ENCODE data around the gene OVCA2. TPM values are rescaled to one million over a fixed set of nuclear protein-coding genes. Genes with fewer than 3 reads are reported as not detected.

The OVCA2 gene
- total RNA-seq, 2 donors from 2014 or later = 28.4 to 35.2 TPM

- Mint-ChIP-seq H3K27me3 (no peaks in the 10 kb centered on the region), H3K4me1 (peaks cover 16% of the 10 kb centered on the region), H3K27ac (no peak overlapping the region), H3K4me3 (no peak overlapping the region), H3K36me3 (ENCODE audit: low read depth) (peaks cover 21% of the 10 kb centered on the region)
- H3K9me3 ChIP-seq (ENCODE audit: control insufficient read depth, low read length, poor library complexity, severe bottlenecking) = no peaks in the 10 kb centered on the region
- ATAC-seq (no peak), DNase-seq (no peak)
These were observed 33.7 kb downstream of the OVCA2 start for GRCh38 chr17:2075336-2076086.

DNA sequence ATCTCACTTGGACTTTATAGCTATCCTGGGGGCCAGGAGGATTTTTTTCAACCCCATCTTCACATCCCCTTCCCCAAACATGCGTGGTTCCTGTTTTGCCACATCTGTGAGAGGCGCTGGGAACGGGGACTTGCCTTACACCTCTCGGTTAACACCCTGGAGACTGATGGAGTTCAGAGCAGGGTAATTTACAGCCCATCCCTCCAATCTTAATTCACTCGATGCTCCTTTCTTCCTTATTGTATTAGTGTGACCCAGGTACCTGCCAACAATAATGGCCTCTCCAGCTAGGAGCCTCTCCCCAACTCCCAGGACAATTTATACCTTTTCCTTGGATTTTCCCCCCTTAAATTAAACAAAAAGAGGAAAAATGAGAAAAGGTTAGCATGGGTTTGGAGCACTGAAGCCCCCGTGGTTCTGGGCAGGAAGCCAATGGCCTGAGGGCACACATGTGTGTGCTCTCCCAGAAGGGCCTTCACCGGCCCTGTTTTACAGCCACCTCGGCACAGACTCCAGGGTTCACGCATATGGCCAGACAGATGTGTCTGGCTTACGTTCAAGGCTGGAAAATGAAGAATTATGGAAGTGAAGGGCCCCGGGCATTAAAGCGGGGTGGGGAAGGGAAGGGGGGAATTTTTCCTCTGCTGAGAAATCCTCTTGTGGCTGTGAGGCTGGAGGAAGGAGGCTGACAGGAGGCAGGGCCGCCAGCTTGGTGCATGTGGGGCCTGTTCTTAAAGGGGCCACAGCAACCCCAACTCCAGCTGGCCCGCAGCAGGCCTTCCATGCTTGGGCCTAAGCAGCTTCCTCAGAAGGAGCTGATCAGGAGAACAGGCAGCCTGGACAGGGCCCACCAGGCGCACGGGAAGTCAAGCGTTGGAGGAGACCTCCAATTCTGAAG lies 34.5 kb downstream of the OVCA2 start:
- DNase-seq (no peak), ATAC-seq (no peak)
- H3K27ac Mint-ChIP-seq = no peak overlapping the region
- no peaks in the 10 kb centered on the region for H3K27me3 Mint-ChIP-seq
- H3K4me1 Mint-ChIP-seq = peaks cover 8% of the 10 kb centered on the region
- H3K36me3 Mint-ChIP-seq (ENCODE audit: low read depth) = peaks cover 21% of the 10 kb centered on the region
- no peak overlapping the region for H3K4me3 Mint-ChIP-seq
- H3K9me3 ChIP-seq (ENCODE audit: control insufficient read depth, low read length, poor library complexity, severe bottlenecking) = no peaks in the 10 kb centered on the region

GRCh38 chr17:2077040-2077439 lies 35.2 kb downstream of the OVCA2 start:
- Mint-ChIP-seq H3K4me3 (no peak overlapping the region), H3K27ac (no peak overlapping the region), H3K36me3 (ENCODE audit: low read depth) (peaks cover 22% of the 10 kb centered on the region), H3K4me1 (peaks cover 8% of the 10 kb centered on the region), H3K27me3 (no peaks in the 10 kb centered on the region)
- DNase-seq (no peak), ATAC-seq (no peak)
- H3K9me3 ChIP-seq (ENCODE audit: control insufficient read depth, low read length, poor library complexity, severe bottlenecking) = no peaks in the 10 kb centered on the region

DNA sequence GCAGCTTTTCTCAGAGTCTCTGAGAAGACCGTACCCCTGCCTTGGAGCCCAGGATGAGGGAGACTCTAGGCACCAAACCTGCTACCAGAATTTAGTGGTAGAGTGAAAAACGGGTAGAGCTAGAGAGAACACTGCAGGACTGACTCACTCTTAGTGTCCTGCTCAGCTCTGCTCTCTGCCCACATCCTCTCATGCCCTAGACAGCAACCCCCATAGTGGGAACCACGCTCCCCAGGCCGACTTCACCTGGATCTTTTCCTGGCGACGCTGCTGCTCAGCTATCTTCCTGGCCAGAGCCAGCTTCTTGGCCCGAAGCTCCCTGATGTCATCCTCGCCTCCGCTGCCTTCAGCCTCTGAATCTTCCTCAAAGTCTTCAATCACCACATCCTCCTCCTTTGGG lies 39.7 kb downstream of the OVCA2 start:
- Mint-ChIP-seq H3K27ac (peak overlapping the region; percentile 86), H3K4me1 (peaks cover 16% of the 10 kb centered on the region), H3K4me3 (no peak overlapping the region), H3K27me3 (no peaks in the 10 kb centered on the region), H3K36me3 (ENCODE audit: low read depth) (peaks cover 26% of the 10 kb centered on the region)
- no peak for ATAC-seq
- H3K9me3 ChIP-seq (ENCODE audit: control insufficient read depth, low read length, poor library complexity, severe bottlenecking) = no peaks in the 10 kb centered on the region
- DNase-seq = no peak

GRCh38 chr17:2082003-2082781 lies 40.4 kb downstream of the OVCA2 start:
- Mint-ChIP-seq H3K4me3 (no peak overlapping the region), H3K4me1 (peaks cover 22% of the 10 kb centered on the region), H3K27ac (peak overlapping the region; percentile 86), H3K27me3 (no peaks in the 10 kb centered on the region), H3K36me3 (ENCODE audit: low read depth) (peaks cover 24% of the 10 kb centered on the region)
- DNase-seq (no peak), ATAC-seq (no peak)
- H3K9me3 ChIP-seq (ENCODE audit: control insufficient read depth, low read length, poor library complexity, severe bottlenecking) = no peaks in the 10 kb centered on the region

GRCh38 chr17:2083613-2084035 lies 41.8 kb downstream of the OVCA2 start:
- H3K9me3 ChIP-seq (ENCODE audit: control insufficient read depth, low read length, poor library complexity, severe bottlenecking) = no peaks in the 10 kb centered on the region
- Mint-ChIP-seq H3K27ac (peak overlapping the region; percentile 74), H3K36me3 (ENCODE audit: low read depth) (peaks cover 22% of the 10 kb centered on the region), H3K4me3 (no peak overlapping the region), H3K27me3 (no peaks in the 10 kb centered on the region), H3K4me1 (peaks cover 35% of the 10 kb centered on the region)
- ATAC-seq (peak; percentile 26), DNase-seq (no peak)

GRCh38 chr17:2084036-2084765 lies 42.4 kb downstream of the OVCA2 start:
- Mint-ChIP-seq H3K4me1 (peaks cover 38% of the 10 kb centered on the region), H3K36me3 (ENCODE audit: low read depth) (peaks cover 18% of the 10 kb centered on the region)

DNA sequence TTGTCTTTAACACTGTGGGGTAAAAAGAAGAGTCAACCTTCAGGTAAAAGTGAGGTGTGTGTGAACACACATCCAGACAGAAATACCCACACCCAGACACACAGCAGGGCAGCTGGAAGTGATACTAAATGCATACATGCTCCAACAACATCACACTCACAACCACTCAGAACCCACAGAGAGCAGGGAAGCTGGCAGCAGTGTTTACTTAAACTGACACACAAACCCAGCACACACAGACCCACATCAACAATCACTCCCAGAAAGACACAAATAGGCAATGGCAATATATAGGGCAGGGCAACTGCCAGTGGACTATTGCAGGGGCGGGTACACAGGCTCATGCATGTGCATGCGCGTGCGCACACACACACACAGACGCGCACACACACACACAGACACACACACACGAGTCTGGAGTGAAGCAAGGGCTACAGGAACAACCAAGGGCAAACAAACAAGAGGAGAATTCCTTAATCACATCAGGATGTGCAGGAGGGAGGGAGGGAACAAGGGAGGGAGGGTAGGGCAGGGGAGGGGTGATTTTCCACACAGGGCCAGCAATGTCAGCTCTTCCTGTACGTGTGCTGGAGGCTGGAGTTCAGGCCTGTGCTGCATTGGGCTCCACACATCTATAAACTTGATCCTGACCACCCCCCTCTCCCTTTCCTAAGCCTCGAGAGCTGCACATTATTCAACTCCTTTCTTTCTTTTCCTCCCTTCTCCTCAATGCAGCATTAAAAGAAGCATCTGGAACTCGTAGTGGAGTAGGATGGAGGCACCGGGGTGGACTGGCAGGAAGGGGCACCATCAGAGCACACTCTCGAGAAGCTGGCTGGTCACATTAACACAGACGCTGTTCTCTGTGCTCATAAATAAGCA lies 43.2 kb downstream of the OVCA2 start:
- Mint-ChIP-seq H3K36me3 (ENCODE audit: low read depth) (peaks cover 16% of the 10 kb centered on the region), H3K27ac (no peak overlapping the region), H3K4me3 (peak overlapping the region; percentile 9), H3K27me3 (no peaks in the 10 kb centered on the region), H3K4me1 (peaks cover 46% of the 10 kb centered on the region)
- DNase-seq = no peak
- ATAC-seq = no peak
- no peaks in the 10 kb centered on the region for H3K9me3 ChIP-seq (ENCODE audit: control insufficient read depth, low read length, poor library complexity, severe bottlenecking)

More at GRCh38 chr17:2084036-2084765, 42.4 kb downstream of the OVCA2 start:
- Mint-ChIP-seq H3K27me3 (no peaks in the 10 kb centered on the region), H3K27ac (peak overlapping the region; percentile 74), H3K4me3 (no peak overlapping the region)
- ATAC-seq (no peak), DNase-seq (no peak)
- no peaks in the 10 kb centered on the region for H3K9me3 ChIP-seq (ENCODE audit: control insufficient read depth, low read length, poor library complexity, severe bottlenecking)

- H3K4me1 Mint-ChIP-seq = peaks cover 49% of the 10 kb centered on the region
- ATAC-seq = no peak
These were observed 43.8 kb downstream of the OVCA2 start for GRCh38 chr17:2085648-2085949.

GRCh38 chr17:2086306-2086705 lies 44.5 kb downstream of the OVCA2 start:
- no peaks in the 10 kb centered on the region for H3K9me3 ChIP-seq (ENCODE audit: control insufficient read depth, low read length, poor library complexity, severe bottlenecking)
- Mint-ChIP-seq H3K4me3 (no peak overlapping the region), H3K36me3 (ENCODE audit: low read depth) (peaks cover 16% of the 10 kb centered on the region), H3K27ac (peak overlapping the region; percentile 99), H3K4me1 (peaks cover 53% of the 10 kb centered on the region), H3K27me3 (no peaks in the 10 kb centered on the region)
- ATAC-seq = no peak
- DNase-seq = no peak

More at GRCh38 chr17:2085648-2085949, 43.8 kb downstream of the OVCA2 start:
- DNase-seq = no peak
- no peaks in the 10 kb centered on the region for H3K9me3 ChIP-seq (ENCODE audit: control insufficient read depth, low read length, poor library complexity, severe bottlenecking)
- Mint-ChIP-seq H3K27me3 (no peaks in the 10 kb centered on the region), H3K27ac (no peak overlapping the region), H3K4me3 (no peak overlapping the region), H3K36me3 (ENCODE audit: low read depth) (peaks cover 16% of the 10 kb centered on the region)

- H3K36me3 Mint-ChIP-seq (ENCODE audit: low read depth) = peaks cover 12% of the 10 kb centered on the region
- no peaks in the 10 kb centered on the region for H3K27me3 Mint-ChIP-seq
- peak overlapping the region; percentile 85 for H3K4me3 Mint-ChIP-seq
- ATAC-seq = peak; percentile 66
- peak overlapping the region; percentile 99 for H3K27ac Mint-ChIP-seq
- DNase-seq = no peak
- peaks cover 53% of the 10 kb centered on the region for H3K4me1 Mint-ChIP-seq
- no peaks in the 10 kb centered on the region for H3K9me3 ChIP-seq (ENCODE audit: control insufficient read depth, low read length, poor library complexity, severe bottlenecking)
These were observed 45.9 kb downstream of the OVCA2 start for GRCh38 chr17:2087597-2088211.

All from T-helper 17 cell (primary cell).